Spleen (tissue), 11 donors: ENCODE data around the gene FBLIM1. TPM values are rescaled to one million over a fixed set of nuclear protein-coding genes. Genes with fewer than 3 reads are reported as not detected.

ENCODE experiments used
- DNase-seq: peaks from one replicate; pipeline ENCODE4 v3.0.0-alpha.2; 2020
- H3K27ac ChIP-seq, 8 donors: fragments of 200-600 bp; sonication (generic) in 7 of 8; 1 replicate in 4 of 8; 2 replicates in 4 of 8; pipeline versions ENCODE4 v1.5.0 to v1.8.0; 2016 to 2021; ENCODE audit warnings: inconsistent platforms in 4 of 8, mild to moderate bottlenecking in 4 of 8, moderate library complexity in 1 of 8
- H3K27me3 ChIP-seq, 7 donors: fragments of 200-600 bp; sonication (generic) in 6 of 7; replicated peaks in 1 of 7; 1 replicate in 4 of 7; 2 replicates in 3 of 7; pipeline versions ENCODE4 v1.5.0 to v1.8.0; 2016 to 2021; ENCODE audit warnings: inconsistent platforms in 3 of 7, mild to moderate bottlenecking in 1 of 7
- H3K36me3 ChIP-seq, 6 donors: fragments of 200-600 bp; sonication (generic) in 5 of 6; 1 replicate in 4 of 6; 2 replicates in 2 of 6; pipeline versions ENCODE4 v1.5.0 to v1.8.0; 2016 to 2021; ENCODE audit warnings: inconsistent platforms in 2 of 6
- H3K4me1 ChIP-seq, 6 donors: fragments of 200-600 bp; sonication (generic) in 5 of 6; 1 replicate in 3 of 6; 2 replicates in 3 of 6; pipeline versions ENCODE4 v1.5.0 to v1.8.0; 2016 to 2021; ENCODE audit warnings: inconsistent platforms in 3 of 6
- H3K4me3 ChIP-seq, 8 donors: fragments of 200-600 bp; sonication (generic) in 7 of 8; 1 replicate in 4 of 8; 2 replicates in 4 of 8; pipeline versions ENCODE4 v1.5.0 to v1.8.0; 2016 to 2021; ENCODE audit warnings: inconsistent platforms in 4 of 8, mild to moderate bottlenecking in 4 of 8, moderate library complexity in 2 of 8
- H3K9me3 ChIP-seq, 8 donors: fragments of 200-600 bp; sonication (generic) in 7 of 8; 1 replicate in 4 of 8; 2 replicates in 4 of 8; pipeline versions ENCODE4 v1.5.0 to v1.8.0; 2016 to 2021; ENCODE audit warnings: inconsistent platforms in 4 of 8
- POLR2A ChIP-seq, 3 donors: fragments of 450-650 bp; IDR thresholded peaks; one replicate each; pipeline ENCODE4 v1.5.1; 2017; ENCODE audit warnings: antibody characterized with exemption in 3 of 3, mild to moderate bottlenecking in 1 of 3
- POLR2AphosphoS5 ChIP-seq, 3 donors: sonication (generic); formaldehyde crosslinking; IDR thresholded peaks; one replicate each; pipeline ENCODE4 v1.5.1; 2017; ENCODE audit warnings: antibody characterized with exemption in 3 of 3
- WGBS, 5 donors: extraction: QIAGEN DNeasy Blood & Tissue Kit in 3 of 5; methylation state at CpG; one replicate each; pipeline versions ENCODE4 v1.1.5 to v1.1.7; 2013 to 2018; 5-methylcytosine and 5-hydroxymethylcytosine counted together
- intact Hi-C: fragments of 100-400 bp; cut with DNase I; formaldehyde crosslinking; loops from one replicate; pipeline ENCODE4 v1.15.0; 2023; ENCODE audit warnings: low total_unique reads
- polyA plus RNA-seq, 3 donors: library from polyadenylated mRNA; stranded (reverse); fragments of 200-250 nt; gene quantifications; one replicate each; pipeline ENCODE4 v1.2.1, GENCODE V29; 2013
- total RNA-seq, 7 donors: library from RNA; depleted of rRNA in 3 of 7; stranded (reverse); fragments of >200 nt in 3 of 7; fragmentation: NEBNext Ultra II Directional in 4 of 7; extraction: Animal tissue kit (Norgen Biotek cat#: 25700) in 4 of 7; gene quantifications; one replicate each; pipeline versions ENCODE4 v1.1.0 to v1.2.1, GENCODE V29; 2016 to 2021
- TF ChIP-seq, protein P1 (sequence below), 11 experiments: fragments of 200-600 bp in 7 of 11; fragments of 450-650 bp in 4 of 11; sonication (generic) in 4 of 11; IDR thresholded peaks in 8 of 11; conservative IDR thresholded peaks in 3 of 11; 1 replicate in 7 of 11; 2 replicates in 4 of 11; pipeline versions ENCODE4 v1.4.0 to v1.8.0; 2016 to 2021; ENCODE audit warnings: antibody characterized with exemption in 11 of 11, inconsistent platforms in 4 of 11, mild to moderate bottlenecking in 1 of 11
- donor health status: healthy with polysubstance abuse.
- donor health status: DM: no; HTN: no; CAD: no; lungs with moderate emphysema.
- donor health status: DM: no; HTN: no; CAD: no.
- donor health status: Bipolar disorder and iron deficiency.
- donor health status: healthy.
- donor health status: DM: no; HTN: no; CAD: no.
- donor health status: DM: yes; HTN: yes; CAD: no.

Gene FBLIM1
- total and polyA plus RNA-seq, 10 donors = 7.2 to 89.1 (median 32.7) TPM

DNA sequence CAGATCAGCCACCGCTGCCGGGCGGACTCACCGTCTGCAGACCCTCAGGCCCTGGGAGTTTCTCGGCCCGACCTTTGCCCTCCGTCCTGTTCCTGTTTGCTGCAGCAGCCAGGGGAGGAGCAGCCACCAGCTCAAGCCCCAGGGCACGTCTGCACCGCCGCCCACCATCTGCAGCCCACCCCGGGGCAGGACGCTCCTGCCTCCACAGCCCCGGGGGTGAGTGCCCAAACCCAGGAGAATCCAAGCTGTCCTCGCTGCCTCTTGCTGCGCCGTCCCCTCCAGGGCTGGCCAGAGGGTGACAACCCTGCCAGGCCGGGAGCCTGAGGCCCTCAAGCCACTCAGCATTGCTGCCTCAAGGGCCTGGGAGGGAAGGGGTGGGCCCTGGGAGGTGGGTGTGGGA, 23.7 kb upstream of the FBLIM1 start:
- no peaks in the 10 kb centered on the region for H3K27me3 ChIP-seq
- H3K36me3 ChIP-seq = peaks cover 0 to 74% (median 52%) of the 10 kb centered on the region in 6 donors
- intact Hi-C loops = no loop called here
- 90 to 98% (median 92%) methylated on average over 11 to 17 of the region's 17 CpGs for WGBS, 5 donors
- H3K27ac ChIP-seq = no peak overlapping the region
- no peak overlapping the region for H3K4me3 ChIP-seq
- TF ChIP-seq, protein P1, sequence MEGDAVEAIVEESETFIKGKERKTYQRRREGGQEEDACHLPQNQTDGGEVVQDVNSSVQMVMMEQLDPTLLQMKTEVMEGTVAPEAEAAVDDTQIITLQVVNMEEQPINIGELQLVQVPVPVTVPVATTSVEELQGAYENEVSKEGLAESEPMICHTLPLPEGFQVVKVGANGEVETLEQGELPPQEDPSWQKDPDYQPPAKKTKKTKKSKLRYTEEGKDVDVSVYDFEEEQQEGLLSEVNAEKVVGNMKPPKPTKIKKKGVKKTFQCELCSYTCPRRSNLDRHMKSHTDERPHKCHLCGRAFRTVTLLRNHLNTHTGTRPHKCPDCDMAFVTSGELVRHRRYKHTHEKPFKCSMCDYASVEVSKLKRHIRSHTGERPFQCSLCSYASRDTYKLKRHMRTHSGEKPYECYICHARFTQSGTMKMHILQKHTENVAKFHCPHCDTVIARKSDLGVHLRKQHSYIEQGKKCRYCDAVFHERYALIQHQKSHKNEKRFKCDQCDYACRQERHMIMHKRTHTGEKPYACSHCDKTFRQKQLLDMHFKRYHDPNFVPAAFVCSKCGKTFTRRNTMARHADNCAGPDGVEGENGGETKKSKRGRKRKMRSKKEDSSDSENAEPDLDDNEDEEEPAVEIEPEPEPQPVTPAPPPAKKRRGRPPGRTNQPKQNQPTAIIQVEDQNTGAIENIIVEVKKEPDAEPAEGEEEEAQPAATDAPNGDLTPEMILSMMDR (IDR thresholded peaks at IDR 0.05 in 8 of 11, conservative IDR thresholded peaks at IDR 0.05 in 3 of 11) = no peak
- peak in 2 of 3 donors; percentile 12 to 44 for TF ChIP-seq POLR2AphosphoS5 (IDR thresholded peaks at IDR 0.05)
- H3K9me3 ChIP-seq = no peaks in the 10 kb centered on the region
- no peak for DNase-seq
- H3K4me1 ChIP-seq = peaks cover 0 to 18% (median 0%) of the 10 kb centered on the region in 6 donors

- intact Hi-C loops = no loop called here
- DNase-seq = no peak
- no peaks in the 10 kb centered on the region for H3K9me3 ChIP-seq
- peaks cover 0 to 18% (median 0%) of the 10 kb centered on the region in 6 donors for H3K4me1 ChIP-seq
- H3K4me3 ChIP-seq = no peak overlapping the region
- peak overlapping the region in 2 of 8 donors; percentile 21 to 33 for H3K27ac ChIP-seq
- no peaks in the 10 kb centered on the region for H3K27me3 ChIP-seq
- WGBS, 5 donors = 74 to 80% (median 76%) methylated on average over 10 to 12 of the region's 12 CpGs
- no peak for TF ChIP-seq POLR2AphosphoS5 (IDR thresholded peaks at IDR 0.05)
- TF ChIP-seq, protein P1 (IDR thresholded peaks at IDR 0.05 in 8 of 11, conservative IDR thresholded peaks at IDR 0.05 in 3 of 11) = no peak
- TF ChIP-seq POLR2A (IDR thresholded peaks at IDR 0.05) = no peak
- H3K36me3 ChIP-seq = peaks cover 0 to 68% (median 47%) of the 10 kb centered on the region in 6 donors
These were observed 23.1 kb upstream of the FBLIM1 start for GRCh38 chr1:15735304-15736037.

- peak in 2 of 3 donors; percentile 28 to 64 for TF ChIP-seq POLR2AphosphoS5 (IDR thresholded peaks at IDR 0.05)
- TF ChIP-seq, protein P1 (IDR thresholded peaks at IDR 0.05 in 8 of 11, conservative IDR thresholded peaks at IDR 0.05 in 3 of 11) = no peak
- intact Hi-C loops = no loop called here
- DNase-seq = no peak
- no peaks in the 10 kb centered on the region for H3K27me3 ChIP-seq
- no peaks in the 10 kb centered on the region for H3K9me3 ChIP-seq
- 84 to 92% (median 90%) methylated on average over 16 to 35 of the region's 35 CpGs for WGBS, 5 donors
- peaks cover 0 to 60% (median 39%) of the 10 kb centered on the region in 6 donors for H3K36me3 ChIP-seq
- peak within 1 kb of the TSS in 2 of 8 donors; percentile 21 to 33 for H3K27ac ChIP-seq
- H3K4me3 ChIP-seq = no peak within 1 kb of the TSS
- H3K4me1 ChIP-seq = peaks cover 0 to 23% (median 3%) of the 10 kb centered on the region in 6 donors
These were observed 22.3 kb upstream of the FBLIM1 start, which contains the start of gene SLC25A34 for GRCh38 chr1:15736038-15736891. Gene SLC25A34, plus strand, starts transcription at chr1:15736258. Its CDS starts 228 bp downstream, at chr1:15736486.

DNA sequence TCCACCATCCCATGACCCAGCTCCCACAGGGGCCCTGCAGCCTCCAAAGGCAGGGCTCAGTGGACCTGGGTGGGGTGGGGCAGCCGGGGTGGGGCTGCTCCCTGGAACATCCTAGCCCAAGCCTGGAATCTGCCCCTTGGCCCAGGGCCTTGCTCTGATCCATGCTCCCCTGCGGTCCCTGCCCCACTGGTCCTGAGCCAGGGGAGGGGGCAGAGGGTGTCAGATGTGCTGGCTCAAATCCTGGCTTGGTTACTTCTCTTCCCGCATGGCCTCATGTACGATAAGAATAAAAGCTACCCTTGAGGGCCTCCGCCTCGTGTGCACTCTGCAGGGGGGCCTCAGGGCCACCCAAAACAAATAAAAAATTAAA, 21.7 kb upstream of the FBLIM1 start:
- no peaks in the 10 kb centered on the region for H3K9me3 ChIP-seq
- peaks cover 0 to 54% (median 33%) of the 10 kb centered on the region in 6 donors for H3K36me3 ChIP-seq
- no peak overlapping the region for H3K4me3 ChIP-seq
- H3K27me3 ChIP-seq = no peaks in the 10 kb centered on the region
- H3K4me1 ChIP-seq = peaks cover 0 to 28% (median 8%) of the 10 kb centered on the region in 6 donors
- intact Hi-C loops = no loop called here
- no peak overlapping the region for H3K27ac ChIP-seq
- WGBS, 5 donors = 55 to 85% (median 72%) methylated on average over 3 to 6 of the region's 6 CpGs
- DNase-seq = no peak
- TF ChIP-seq, protein P1 (IDR thresholded peaks at IDR 0.05 in 8 of 11, conservative IDR thresholded peaks at IDR 0.05 in 3 of 11) = no peak
- no peak for TF ChIP-seq POLR2AphosphoS5 (IDR thresholded peaks at IDR 0.05)
- no peak for TF ChIP-seq POLR2A (IDR thresholded peaks at IDR 0.05)
